CD14-positive monocyte (primary cell): Measurements from ENCODE around the gene OR2D2. TPM values are rescaled to one million over a fixed set of nuclear protein-coding genes. Genes with fewer than 3 reads are reported as not detected.

Experiments used
- DNase-seq, 3 donors: peaks; one replicate each; pipeline ENCODE4 v3.0.0-alpha.2; 2011 to 2022
- H2AFZ ChIP-seq: 2 replicates; pipeline ENCODE4 v1.6.0; 2012; ENCODE audit warnings: mild to moderate bottlenecking, low read depth, low read length, inconsistent platforms; ENCODE audit not compliant: insufficient read depth, poor library complexity, severe bottlenecking
- H3K27ac ChIP-seq, 2 donors: 1 replicate in 1 of 2; 2 replicates in 1 of 2; pipeline ENCODE4 v1.5.1; 2012 to 2013; ENCODE audit warnings: low read length in 2 of 2, control low read depth in 1 of 2, inconsistent platforms in 1 of 2, low read depth in 1 of 2, mild to moderate bottlenecking in 1 of 2
- H3K27me3 ChIP-seq, 2 donors: one replicate each; pipeline versions ENCODE4 v1.6.0 to v1.6.1; 2011 to 2013; ENCODE audit warnings: low read length in 2 of 2; ENCODE audit not compliant: control insufficient read depth in 2 of 2, insufficient read depth in 2 of 2
- H3K36me3 ChIP-seq, 2 donors: replicated peaks in 1 of 2; 1 replicate in 1 of 2; 2 replicates in 1 of 2; pipeline versions ENCODE4 v1.5.1 to v1.6.1; 2012 to 2013; ENCODE audit warnings: low read length in 2 of 2, control low read depth in 1 of 2, inconsistent platforms in 1 of 2, mild to moderate bottlenecking in 1 of 2; ENCODE audit not compliant: insufficient read depth in 2 of 2, control insufficient read depth in 1 of 2
- H3K4me1 ChIP-seq, 2 donors: 1 replicate in 1 of 2; 2 replicates in 1 of 2; pipeline versions ENCODE4 v1.5.1 to v1.6.1; 2012 to 2013; ENCODE audit warnings: low read length in 2 of 2, control low read depth in 1 of 2, inconsistent platforms in 1 of 2, mild to moderate bottlenecking in 1 of 2, moderate library complexity in 1 of 2; ENCODE audit not compliant: insufficient read depth in 2 of 2, control insufficient read depth in 1 of 2
- H3K4me2 ChIP-seq: replicated peaks from 2 replicates; pipeline ENCODE3; 2012; ENCODE audit warnings: low read length, moderate library complexity, mild to moderate bottlenecking; ENCODE audit not compliant: poor library complexity, severe bottlenecking; ENCODE audit errors: extremely low read depth
- H3K4me3 ChIP-seq, 3 experiments: fragments of 200-600 bp in 1 of 3; sonication (generic) in 1 of 3; replicated peaks in 1 of 3; 1 replicate in 2 of 3; 2 replicates in 1 of 3; pipeline ENCODE4 v1.5.1; 2011 to 2013; ENCODE audit warnings: low read length in 3 of 3, mild to moderate bottlenecking in 3 of 3, control low read depth in 2 of 3, low read depth in 2 of 3, inconsistent platforms in 1 of 3, moderate library complexity in 1 of 3
- H3K79me2 ChIP-seq: 2 replicates; pipeline ENCODE4 v1.6.0; 2012; ENCODE audit warnings: mild to moderate bottlenecking, control low read depth, inconsistent platforms, low read length, moderate library complexity; ENCODE audit not compliant: insufficient read depth
- H3K9ac ChIP-seq: 2 replicates; pipeline ENCODE4 v1.6.0; 2017; ENCODE audit warnings: low read length, mild to moderate bottlenecking; ENCODE audit not compliant: insufficient read depth, poor library complexity, severe bottlenecking
- H3K9me3 ChIP-seq, 2 donors: replicated peaks in 1 of 2; 1 replicate in 1 of 2; 2 replicates in 1 of 2; pipeline versions ENCODE4 v1.5.1 to v1.6.1; 2012 to 2013; ENCODE audit warnings: low read length in 2 of 2, control low read depth in 1 of 2; ENCODE audit not compliant: control insufficient read depth in 1 of 2, insufficient read depth in 1 of 2
- H4K20me1 ChIP-seq: 2 replicates; pipeline ENCODE4 v1.6.0; 2012; ENCODE audit warnings: mild to moderate bottlenecking, low read length, control low read depth, moderate library complexity; ENCODE audit not compliant: insufficient read depth
- H3K27ac Mint-ChIP-seq, 7 donors: one replicate each; pipeline ENCODE4 v1.8.0; 2020; ENCODE audit warnings: mild to moderate bottlenecking in 7 of 7, mixed read lengths in 7 of 7, moderate library complexity in 6 of 7, inconsistent platforms in 2 of 7
- H3K27me3 Mint-ChIP-seq, 3 donors: one replicate each; pipeline ENCODE4 v1.8.0; 2021 to 2022; ENCODE audit warnings: low read depth in 3 of 3, mild to moderate bottlenecking in 3 of 3, mixed read lengths in 3 of 3, moderate library complexity in 3 of 3, inconsistent platforms in 1 of 3
- H3K36me3 Mint-ChIP-seq, 2 donors: one replicate each; pipeline ENCODE4 v1.8.0; 2020; ENCODE audit warnings: mixed read lengths in 2 of 2, inconsistent platforms in 1 of 2, mild to moderate bottlenecking in 1 of 2
- H3K4me1 Mint-ChIP-seq: one replicate; pipeline ENCODE4 v1.8.0; 2020; ENCODE audit warnings: mild to moderate bottlenecking, mixed read lengths
- H3K4me3 Mint-ChIP-seq, 2 donors: one replicate each; pipeline ENCODE4 v1.8.0; 2020; ENCODE audit warnings: mild to moderate bottlenecking in 2 of 2, mixed read lengths in 2 of 2, moderate library complexity in 1 of 2
- H3K9me3 Mint-ChIP-seq, 7 donors: one replicate each; pipeline ENCODE4 v1.8.0; 2020 to 2022; ENCODE audit warnings: mixed read lengths in 7 of 7, mild to moderate bottlenecking in 6 of 7, moderate library complexity in 6 of 7, inconsistent platforms in 2 of 7
- CTCF ChIP-seq: fragments of 200-600 bp; IDR thresholded peaks from one replicate; pipeline ENCODE4 v1.8.0; 2022; ENCODE audit warnings: antibody characterized with exemption, mild to moderate bottlenecking
- WGBS: methylation state at CpG from one replicate; pipeline ENCODE4 v1.1.5; 2013; ENCODE audit warnings: missing lambda C conversion rate; ENCODE audit not compliant: insufficient coverage; 5-methylcytosine and 5-hydroxymethylcytosine counted together
- intact Hi-C, 2 donors: fragments of 100-400 bp; cut with micrococcal nuclease; formaldehyde crosslinking; loops; one replicate each; pipeline versions ENCODE4 v1.15.0 to v1.15.1; 2023
- polyA plus RNA-seq, 3 donors: library from polyadenylated mRNA; depleted of rRNA in 1 of 3; unstranded in 2 of 3; stranded (reverse) in 1 of 3; fragments of 300-500 nt in 2 of 3; fragments of >200 nt in 1 of 3; fragmentation: Illumina TruSeq in 2 of 3; gene quantifications; 1 replicate in 2 of 3; 2 replicates in 1 of 3; pipeline ENCODE4 v1.2.3, GENCODE V29; 2012 to 2021

The OR2D2 gene
- polyA plus RNA-seq, 3 donors = not detected

DNA sequence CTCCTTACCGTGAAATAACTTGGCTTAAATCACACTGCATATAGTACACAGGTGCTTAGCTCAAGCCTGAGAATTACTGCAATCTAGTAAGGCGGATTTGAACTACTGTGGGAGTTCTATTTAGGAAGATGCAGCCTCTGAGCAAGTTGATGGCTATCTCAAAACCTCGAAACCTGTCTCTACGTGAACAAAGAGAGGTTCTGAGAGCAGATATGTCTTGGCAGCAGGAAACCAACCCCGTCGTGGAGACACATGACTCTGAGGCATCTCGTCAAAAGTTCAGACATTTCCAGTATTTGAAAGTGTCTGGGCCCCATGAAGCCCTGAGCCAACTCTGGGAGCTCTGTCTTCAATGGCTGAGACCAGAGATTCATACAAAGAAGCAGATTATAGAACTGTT, 39.8 kb upstream of the OR2D2 start:
- Histone ChIP-seq H3K79me2 (no peaks in the 10 kb centered on the region), H3K9ac (no peak overlapping the region), H3K4me1 (peaks cover 2 to 3% of the 10 kb centered on the region in 2 donors), H3K27me3 (peaks cover 0 to 4% of the 10 kb centered on the region in 2 donors), H3K4me3 (no peak overlapping the region), H3K4me2 (no peak overlapping the region), H4K20me1 (no peaks in the 10 kb centered on the region), H3K27ac (no peak overlapping the region), H3K9me3 (no peaks in the 10 kb centered on the region), H2AFZ (no peak overlapping the region), H3K36me3 (no peaks in the 10 kb centered on the region)
- peaks cover 2 to 7% (median 6%) of the 10 kb centered on the region in 3 donors for H3K27me3 Mint-ChIP-seq
- H3K9me3 Mint-ChIP-seq = peaks cover 0 to 4% (median 0%) of the 10 kb centered on the region in 7 donors
- H3K36me3 Mint-ChIP-seq = no peaks in the 10 kb centered on the region
- no peak for TF ChIP-seq CTCF
- H3K27ac Mint-ChIP-seq = no peak overlapping the region
- WGBS = 87% methylated on average over 6 of the region's 7 CpGs
- H3K4me3 Mint-ChIP-seq = no peak overlapping the region
- DNase-seq = no peak
- intact Hi-C loops = no loop called here
- H3K4me1 Mint-ChIP-seq = peaks cover 6% of the 10 kb centered on the region

- no peaks in the 10 kb centered on the region for H3K79me2 ChIP-seq
- no peak for TF ChIP-seq CTCF
- H4K20me1 ChIP-seq = no peaks in the 10 kb centered on the region
- H3K27me3 ChIP-seq = peaks cover 0 to 13% of the 10 kb centered on the region in 2 donors
- no peak overlapping the region for H3K4me3 Mint-ChIP-seq
- H3K9me3 Mint-ChIP-seq = peaks cover 0 to 9% (median 0%) of the 10 kb centered on the region in 7 donors
- no peaks in the 10 kb centered on the region for H3K9me3 ChIP-seq
- WGBS = no CpG with 5 or more reads among the region's 3 CpGs
- H3K27ac ChIP-seq = no peak overlapping the region
- H3K27ac Mint-ChIP-seq = no peak overlapping the region
- no peak overlapping the region for H3K4me3 ChIP-seq
- H3K36me3 ChIP-seq = no peaks in the 10 kb centered on the region
- peaks cover 7 to 15% (median 9%) of the 10 kb centered on the region in 3 donors for H3K27me3 Mint-ChIP-seq
- H2AFZ ChIP-seq = no peak overlapping the region
- intact Hi-C loops = no loop called here
- peaks cover 11% of the 10 kb centered on the region in 2 donors for H3K4me1 ChIP-seq
- H3K36me3 Mint-ChIP-seq = no peaks in the 10 kb centered on the region
- no peak overlapping the region for H3K9ac ChIP-seq
- DNase-seq = no peak
- H3K4me2 ChIP-seq = no peak overlapping the region
- peaks cover 15% of the 10 kb centered on the region for H3K4me1 Mint-ChIP-seq
Observed at GRCh38 chr11:6931146-6931713, 38.9 kb upstream of the OR2D2 start.
